ENCODE results near the gene FRK.
"Not testable (repeated sequence)": the region's sequence is repeated elsewhere in the genome, so short reads cannot be mapped to it uniquely, and the experiment has no call there.

The FRK gene

DNA sequence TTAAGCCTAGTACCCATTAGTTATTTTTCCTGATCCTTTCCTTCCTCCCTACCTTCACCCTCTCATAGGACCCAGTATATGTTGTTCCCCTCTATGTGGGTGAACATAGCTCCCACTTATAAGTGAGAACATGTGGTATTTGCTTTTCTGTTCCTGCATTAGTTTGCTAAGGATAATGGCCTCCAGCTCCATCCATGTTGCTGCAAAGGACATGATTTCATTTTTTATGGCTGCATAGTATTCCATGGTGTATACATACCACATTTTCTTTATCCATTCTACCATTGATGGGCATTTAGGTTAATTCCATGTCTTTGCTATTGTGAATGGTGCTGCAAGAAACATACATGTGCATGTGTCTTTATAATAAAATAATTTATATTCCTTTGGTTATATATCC, 115.9 kb downstream of the FRK start:
- H3K4me3 ChIP-seq (ENCODE audit: low read depth, low read length); H3K27ac ChIP-seq (ENCODE audit: extremely low read depth, low read depth, low read length); CTCF ChIA-PET; H3K36me3 ChIP-seq (ENCODE audit: control insufficient read depth in 2 of 2, insufficient read depth in 1 of 2, low read length in 2 of 2); POLR2A ChIA-PET; H3K9me3 ChIP-seq (ENCODE audit: control insufficient read depth, insufficient read depth, low read depth, low read length); H3K4me1 ChIP-seq (ENCODE audit: control insufficient read depth, insufficient read depth, low read length): not testable (repeated sequence)
- TF ChIP-seq ZNF146 (tag by site-specific recombination; IDR thresholded peaks at IDR 0.05) = peak; percentile 70; the same call in 1 of the 2 replicates
- TF ChIP-seq, protein P1, sequence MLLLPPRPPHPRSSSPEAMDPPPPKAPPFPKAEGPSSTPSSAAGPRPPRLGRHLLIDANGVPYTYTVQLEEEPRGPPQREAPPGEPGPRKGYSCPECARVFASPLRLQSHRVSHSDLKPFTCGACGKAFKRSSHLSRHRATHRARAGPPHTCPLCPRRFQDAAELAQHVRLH (tag by site-specific recombination; IDR thresholded peaks at IDR 0.05) = peak; percentile 55

DNA sequence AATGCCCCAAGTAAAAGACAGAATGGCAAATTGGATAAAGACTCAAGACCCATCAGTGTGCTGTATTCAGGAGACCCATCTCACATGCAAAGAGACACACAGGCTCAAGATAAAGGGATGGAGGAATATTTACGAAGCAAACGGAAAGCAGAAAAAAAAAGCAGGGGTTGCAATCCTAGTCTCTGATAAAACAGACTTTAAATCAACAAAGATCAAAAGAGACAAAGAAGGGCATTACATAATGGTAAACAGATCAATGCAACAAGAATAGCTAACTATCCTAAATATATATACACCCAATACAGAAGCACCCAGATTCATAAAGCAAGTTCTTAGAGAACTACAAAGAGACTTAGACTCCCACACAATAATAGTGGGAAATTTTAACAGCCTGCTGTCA, 123.2 kb downstream of the FRK start:
- H3K4me1 ChIP-seq (ENCODE audit: control insufficient read depth, insufficient read depth, low read length); H3K4me3 ChIP-seq (ENCODE audit: low read depth, low read length); H3K9me3 ChIP-seq (ENCODE audit: control insufficient read depth, insufficient read depth, low read depth, low read length); H3K36me3 ChIP-seq (ENCODE audit: control insufficient read depth in 2 of 2, insufficient read depth in 1 of 2, low read length in 2 of 2); POLR2A ChIA-PET; H3K27ac ChIP-seq (ENCODE audit: extremely low read depth, low read depth, low read length): not testable (repeated sequence)
- CTCF ChIA-PET = interaction anchor here (0.7 kb wide), 1 partner anchor 76 kb away, joined by 3 read pairs; no protein-coding TSS in a partner anchor

DNA sequence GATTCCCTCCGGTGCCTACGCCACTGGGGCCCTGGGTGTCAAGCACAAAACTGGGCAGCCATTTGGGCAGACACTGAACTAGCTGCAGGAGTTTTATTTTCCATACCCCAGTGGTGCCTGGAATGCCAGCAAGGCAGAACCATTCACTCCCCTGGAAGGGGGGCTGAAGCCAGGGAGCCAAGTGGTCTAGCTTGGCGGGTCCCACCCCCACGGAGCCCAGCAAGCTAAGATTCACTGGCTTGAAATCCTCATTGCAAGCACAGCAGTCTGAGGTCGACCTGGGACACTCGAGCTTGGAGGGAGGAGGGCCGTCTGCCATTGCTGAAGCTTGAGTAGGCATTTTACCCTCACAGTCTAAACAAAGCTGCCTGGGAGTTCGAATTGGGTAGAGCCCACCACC, 125.3 kb downstream of the FRK start:
- Histone ChIP-seq H3K27ac (ENCODE audit: extremely low read depth, low read depth, low read length) (no peak overlapping the region), H3K4me1 (ENCODE audit: control insufficient read depth, insufficient read depth, low read length) (peaks cover 3% of the 10 kb centered on the region; the same call in 1 of the 2 replicates), H3K36me3 (ENCODE audit: control insufficient read depth in 2 of 2, insufficient read depth in 1 of 2, low read length in 2 of 2) (no peaks in the 10 kb centered on the region), H3K4me3 (ENCODE audit: low read depth, low read length) (no peak overlapping the region), H3K9me3 (ENCODE audit: control insufficient read depth, insufficient read depth, low read depth, low read length) (no peaks in the 10 kb centered on the region)
- POLR2A ChIA-PET = no interaction called here
- CTCF ChIA-PET = interaction anchor here (0.6 to 1.1 kb wide), 2 partner anchors 54 to 162 kb away, joined by 3 to 7 read pairs; no protein-coding TSS in a partner anchor
- TF ChIP-seq ZNF785 (tag by site-specific recombination; IDR thresholded peaks at IDR 0.05) = no peak
- TF ChIP-seq ZSCAN30 (tag by site-specific recombination; IDR thresholded peaks at IDR 0.05) = no peak
- TF ChIP-seq ZNF354C (tag by site-specific recombination; IDR thresholded peaks at IDR 0.05; ENCODE audit: borderline replicate concordance, low read depth) = no peak
- TF ChIP-seq GLI2 (tag by site-specific recombination; IDR thresholded peaks at IDR 0.05; ENCODE audit: borderline replicate concordance, low read depth) = no peak
- TF ChIP-seq, protein P2, sequence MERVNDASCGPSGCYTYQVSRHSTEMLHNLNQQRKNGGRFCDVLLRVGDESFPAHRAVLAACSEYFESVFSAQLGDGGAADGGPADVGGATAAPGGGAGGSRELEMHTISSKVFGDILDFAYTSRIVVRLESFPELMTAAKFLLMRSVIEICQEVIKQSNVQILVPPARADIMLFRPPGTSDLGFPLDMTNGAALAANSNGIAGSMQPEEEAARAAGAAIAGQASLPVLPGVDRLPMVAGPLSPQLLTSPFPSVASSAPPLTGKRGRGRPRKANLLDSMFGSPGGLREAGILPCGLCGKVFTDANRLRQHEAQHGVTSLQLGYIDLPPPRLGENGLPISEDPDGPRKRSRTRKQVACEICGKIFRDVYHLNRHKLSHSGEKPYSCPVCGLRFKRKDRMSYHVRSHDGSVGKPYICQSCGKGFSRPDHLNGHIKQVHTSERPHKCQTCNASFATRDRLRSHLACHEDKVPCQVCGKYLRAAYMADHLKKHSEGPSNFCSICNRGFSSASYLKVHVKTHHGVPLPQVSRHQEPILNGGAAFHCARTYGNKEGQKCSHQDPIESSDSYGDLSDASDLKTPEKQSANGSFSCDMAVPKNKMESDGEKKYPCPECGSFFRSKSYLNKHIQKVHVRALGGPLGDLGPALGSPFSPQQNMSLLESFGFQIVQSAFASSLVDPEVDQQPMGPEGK (tag by site-specific recombination; IDR thresholded peaks at IDR 0.05) = no peak
- TF ChIP-seq ZNF133 (tag by site-specific recombination; IDR thresholded peaks at IDR 0.05) = no peak
- TF ChIP-seq HOXD13 (CRISPR knock-in tag; IDR thresholded peaks at IDR 0.05; ENCODE audit: borderline replicate concordance) = no peak
- TF ChIP-seq ZNF664 (tag by site-specific recombination; IDR thresholded peaks at IDR 0.05) = no peak
- TF ChIP-seq ZNF19 (tag by site-specific recombination; IDR thresholded peaks at IDR 0.05; ENCODE audit: low read depth) = no peak
- TF ChIP-seq ZFP3 (tag by site-specific recombination; IDR thresholded peaks at IDR 0.05; ENCODE audit: low read depth) = no peak
- TF ChIP-seq ZNF777 (tag by site-specific recombination; IDR thresholded peaks at IDR 0.05; ENCODE audit: borderline replicate concordance) = no peak
- TF ChIP-seq YY1 (tag by site-specific recombination; IDR thresholded peaks at IDR 0.05) = no peak
- no peak for TF ChIP-seq ZBTB48 (tag by site-specific recombination; IDR thresholded peaks at IDR 0.05)
- TF ChIP-seq ZNF274 (IDR thresholded peaks at IDR 0.05; ENCODE audit: low read length) = no peak
- no peak for TF ChIP-seq ZNF274 (tag by site-specific recombination; IDR thresholded peaks at IDR 0.05; ENCODE audit: borderline replicate concordance)
- no peak for TF ChIP-seq PRDM1 (tag by site-specific recombination; IDR thresholded peaks at IDR 0.05)

DNA sequence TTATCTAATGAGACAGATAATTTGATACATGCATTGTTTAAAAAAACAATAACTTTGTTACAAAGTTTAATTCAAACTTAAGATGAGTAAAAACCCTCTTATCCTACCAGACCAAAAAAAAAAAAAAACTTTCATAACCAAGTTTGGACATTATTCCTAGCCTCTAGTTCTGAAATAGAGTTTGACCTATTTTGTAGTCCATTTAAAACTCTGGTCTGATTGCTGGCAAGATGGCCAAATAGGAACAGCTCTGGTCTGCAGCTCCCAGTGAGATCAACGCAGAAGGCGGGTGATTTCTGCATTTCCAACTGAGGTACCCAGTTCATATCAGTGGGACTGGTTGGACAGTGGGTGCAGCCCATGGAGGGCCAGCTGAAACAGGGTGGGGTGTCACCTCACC, 125.9 kb downstream of the FRK start:
- POLR2A ChIA-PET = no interaction called here
- CTCF ChIA-PET = interaction anchor here (1.1 kb wide), 1 partner anchor 163 kb away, joined by 7 read pairs; no protein-coding TSS in a partner anchor
- no peaks in the 10 kb centered on the region for H3K36me3 ChIP-seq (ENCODE audit: control insufficient read depth in 2 of 2, insufficient read depth in 1 of 2, low read length in 2 of 2)
- no peak overlapping the region for H3K27ac ChIP-seq (ENCODE audit: extremely low read depth, low read depth, low read length)
- H3K9me3 ChIP-seq (ENCODE audit: control insufficient read depth, insufficient read depth, low read depth, low read length) = no peaks in the 10 kb centered on the region
- no peak overlapping the region for H3K4me3 ChIP-seq (ENCODE audit: low read depth, low read length)
- H3K4me1 ChIP-seq (ENCODE audit: control insufficient read depth, insufficient read depth, low read length) = peaks cover 3% of the 10 kb centered on the region; the same call in 1 of the 2 replicates
- no peak for TF ChIP-seq SP3 (tag by site-specific recombination; IDR thresholded peaks at IDR 0.05)
- no peak for TF ChIP-seq YY2 (tag by site-specific recombination; IDR thresholded peaks at IDR 0.05)
- TF ChIP-seq, protein P1 (tag by site-specific recombination; IDR thresholded peaks at IDR 0.05) = no peak
- TF ChIP-seq, protein P3, sequence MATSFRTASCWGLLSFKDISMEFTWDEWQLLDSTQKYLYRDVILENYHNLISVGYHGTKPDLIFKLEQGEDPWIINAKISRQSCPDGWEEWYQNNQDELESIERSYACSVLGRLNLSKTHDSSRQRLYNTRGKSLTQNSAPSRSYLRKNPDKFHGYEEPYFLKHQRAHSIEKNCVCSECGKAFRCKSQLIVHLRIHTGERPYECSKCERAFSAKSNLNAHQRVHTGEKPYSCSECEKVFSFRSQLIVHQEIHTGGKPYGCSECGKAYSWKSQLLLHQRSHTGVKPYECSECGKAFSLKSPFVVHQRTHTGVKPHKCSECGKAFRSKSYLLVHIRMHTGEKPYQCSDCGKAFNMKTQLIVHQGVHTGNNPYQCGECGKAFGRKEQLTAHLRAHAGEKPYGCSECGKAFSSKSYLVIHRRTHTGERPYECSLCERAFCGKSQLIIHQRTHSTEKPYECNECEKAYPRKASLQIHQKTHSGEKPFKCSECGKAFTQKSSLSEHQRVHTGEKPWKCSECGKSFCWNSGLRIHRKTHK (tag by site-specific recombination; IDR thresholded peaks at IDR 0.05) = no peak
- TF ChIP-seq ZNF112 (tag by site-specific recombination; IDR thresholded peaks at IDR 0.05) = no peak
- TF ChIP-seq ZNF768 (tag by site-specific recombination; IDR thresholded peaks at IDR 0.05) = no peak
- TF ChIP-seq ZBTB8A (tag by site-specific recombination; IDR thresholded peaks at IDR 0.05) = no peak
- TF ChIP-seq ZNF302 (tag by site-specific recombination; IDR thresholded peaks at IDR 0.05; ENCODE audit: low read depth) = no peak
- no peak for TF ChIP-seq ZNF792 (tag by site-specific recombination; IDR thresholded peaks at IDR 0.05)
- no peak for TF ChIP-seq BCL11B (tag by site-specific recombination; IDR thresholded peaks at IDR 0.05; ENCODE audit: low read depth)

All from HEK293 (cell line).